Activated T-cell treated with anti-CD3 and anti-CD28 coated beads, Interleukin-2, amount 50 U/mL, for 24 hours (primary cell): ENCODE data around the gene INPP5F.

Source experiments
- DNase-seq: peaks from one replicate; pipeline ENCODE4 v3.0.0-alpha.2; 2020
- H3K27ac Mint-ChIP-seq: 2 replicates; pipeline ENCODE4 v1.8.0; 2020; ENCODE audit warnings: mild to moderate bottlenecking, mixed read lengths
- H3K27me3 Mint-ChIP-seq: 2 replicates; pipeline ENCODE4 v1.8.0; 2020; ENCODE audit warnings: mixed read lengths
- H3K36me3 Mint-ChIP-seq: 2 replicates; pipeline ENCODE4 v1.8.0; 2020; ENCODE audit warnings: low read depth, mixed read lengths
- H3K4me1 Mint-ChIP-seq: 2 replicates; pipeline ENCODE4 v1.8.0; 2020; ENCODE audit warnings: low read depth, mixed read lengths
- H3K4me3 Mint-ChIP-seq: 2 replicates; pipeline ENCODE4 v1.8.0; 2020; ENCODE audit warnings: mild to moderate bottlenecking, moderate library complexity, mixed read lengths
- H3K9me3 Mint-ChIP-seq: 2 replicates; pipeline ENCODE4 v1.8.0; 2020; ENCODE audit warnings: mixed read lengths

Gene INPP5F

GRCh38 chr10:119724593-119725516, 995 bp upstream of the INPP5F start:
- H3K4me1 Mint-ChIP-seq, result peaks cover 48% of the 10 kb centered on the region
- H3K9me3 Mint-ChIP-seq, result no peaks in the 10 kb centered on the region
- no peak for DNase-seq
- H3K4me3 Mint-ChIP-seq, result peak overlapping the region; percentile 78
- peaks cover 9% of the 10 kb centered on the region for H3K36me3 Mint-ChIP-seq
- H3K27me3 Mint-ChIP-seq, result no peaks in the 10 kb centered on the region
- peak overlapping the region; percentile 81 for H3K27ac Mint-ChIP-seq

DNA sequence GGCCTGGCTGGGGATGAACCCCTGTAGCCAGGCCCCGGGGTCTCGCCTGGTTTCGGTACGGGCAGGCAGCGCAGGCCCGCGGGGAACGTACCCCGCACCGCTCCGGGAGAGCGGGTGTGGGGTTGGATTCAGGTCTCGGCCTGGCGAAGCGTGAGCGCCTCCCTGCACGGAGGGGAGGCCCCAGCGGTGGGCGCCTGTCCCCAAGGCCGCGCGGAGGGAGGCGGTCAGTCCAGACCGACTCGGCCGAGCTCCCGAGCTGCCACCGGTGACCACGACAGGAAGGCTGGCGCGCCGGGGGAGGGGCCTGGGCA, 378 bp upstream of the INPP5F start:
- H3K9me3 Mint-ChIP-seq, result no peaks in the 10 kb centered on the region
- peak overlapping the region; percentile 78 for H3K4me3 Mint-ChIP-seq
- peaks cover 48% of the 10 kb centered on the region for H3K4me1 Mint-ChIP-seq
- H3K27ac Mint-ChIP-seq, result peak overlapping the region; percentile 81
- H3K27me3 Mint-ChIP-seq, result no peaks in the 10 kb centered on the region
- peaks cover 15% of the 10 kb centered on the region for H3K36me3 Mint-ChIP-seq
- DNase-seq, result no peak

GRCh38 chr10:119726676-119727261, 919 bp downstream of the INPP5F start:
- peaks cover 18% of the 10 kb centered on the region for H3K36me3 Mint-ChIP-seq
- no peaks in the 10 kb centered on the region for H3K27me3 Mint-ChIP-seq
- H3K27ac Mint-ChIP-seq, result peak overlapping the region; percentile 90
- no peak for DNase-seq
- H3K4me1 Mint-ChIP-seq, result peaks cover 48% of the 10 kb centered on the region
- H3K4me3 Mint-ChIP-seq, result peak overlapping the region; percentile 88
- H3K9me3 Mint-ChIP-seq, result no peaks in the 10 kb centered on the region

GRCh38 chr10:119728172-119728800, 2.4 kb downstream of the INPP5F start:
- H3K27ac Mint-ChIP-seq, result peak overlapping the region; percentile 90
- H3K36me3 Mint-ChIP-seq, result peaks cover 23% of the 10 kb centered on the region
- DNase-seq, result no peak
- H3K9me3 Mint-ChIP-seq, result no peaks in the 10 kb centered on the region
- H3K4me1 Mint-ChIP-seq, result peaks cover 50% of the 10 kb centered on the region
- no peaks in the 10 kb centered on the region for H3K27me3 Mint-ChIP-seq
- peak overlapping the region; percentile 88 for H3K4me3 Mint-ChIP-seq

DNA sequence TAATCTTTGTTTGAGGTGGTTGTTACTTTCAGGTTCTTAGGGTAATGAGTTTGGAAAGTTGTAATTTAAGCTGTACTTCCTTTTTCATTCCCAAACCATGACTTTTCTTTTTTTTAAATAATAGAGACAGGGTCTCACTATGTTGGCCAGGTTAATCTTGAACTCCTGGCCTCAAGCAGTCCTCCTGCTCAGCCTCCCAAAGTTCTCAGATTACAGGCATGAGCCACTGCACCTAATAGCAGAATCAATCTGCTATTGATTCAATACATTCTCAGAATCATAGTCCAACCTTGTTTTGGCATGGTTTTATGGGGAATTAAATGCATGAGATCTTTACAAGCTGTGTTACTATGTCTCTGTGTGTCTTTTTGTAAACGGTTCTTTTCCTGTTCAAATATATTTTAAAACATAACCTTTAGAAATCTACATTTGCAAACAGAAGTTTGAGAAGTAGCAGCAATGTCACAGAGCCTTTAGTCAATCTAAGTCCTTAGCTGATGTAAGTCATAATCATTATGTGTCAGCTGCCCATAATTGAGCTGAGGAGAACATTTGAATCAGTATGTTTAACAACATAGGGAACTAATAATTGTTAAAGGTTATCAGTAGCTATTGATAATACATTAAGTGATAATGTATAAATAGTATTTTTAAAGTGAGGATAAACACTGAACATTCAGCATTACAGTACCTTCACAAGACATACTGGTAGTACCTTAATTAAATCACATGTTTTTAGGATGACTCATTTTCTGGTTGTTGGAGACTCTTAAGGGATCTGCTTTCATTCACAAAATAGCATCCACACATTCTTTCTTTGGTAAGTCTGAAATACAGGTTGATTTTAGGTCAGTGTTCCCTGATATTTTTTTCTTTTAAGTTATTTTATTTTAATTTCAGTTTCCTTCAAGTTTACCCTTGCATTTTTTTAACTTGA, 8.8 kb downstream of the INPP5F start:
- peaks cover 17% of the 10 kb centered on the region for H3K36me3 Mint-ChIP-seq
- no peaks in the 10 kb centered on the region for H3K27me3 Mint-ChIP-seq
- no peak overlapping the region for H3K4me3 Mint-ChIP-seq
- no peak overlapping the region for H3K27ac Mint-ChIP-seq
- no peak for DNase-seq
- H3K9me3 Mint-ChIP-seq, result no peaks in the 10 kb centered on the region
- peaks cover 52% of the 10 kb centered on the region for H3K4me1 Mint-ChIP-seq

DNA sequence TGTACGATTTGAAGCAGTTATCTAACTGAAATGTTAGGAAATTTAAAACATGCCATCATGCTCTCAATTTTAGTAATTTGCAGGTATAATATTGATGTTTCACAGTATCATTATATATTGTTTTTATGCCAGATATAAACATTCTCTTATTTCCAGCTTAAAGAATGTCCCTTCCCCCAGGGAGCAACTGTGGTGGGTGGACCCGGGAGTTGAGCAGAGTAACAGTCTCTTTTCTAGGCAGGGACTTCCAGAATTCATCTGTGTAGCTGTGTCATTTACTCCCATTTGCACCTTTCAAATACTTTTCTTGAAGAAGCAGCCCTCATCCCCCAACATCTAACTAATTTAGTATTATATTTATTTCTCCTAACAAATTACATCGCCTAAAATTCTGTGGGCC, 9.6 kb downstream of the INPP5F start:
- Mint-ChIP-seq H3K4me3 (no peak overlapping the region), H3K36me3 (peaks cover 9% of the 10 kb centered on the region), H3K27ac (no peak overlapping the region), H3K4me1 (peaks cover 52% of the 10 kb centered on the region), H3K27me3 (no peaks in the 10 kb centered on the region), H3K9me3 (no peaks in the 10 kb centered on the region)
- DNase-seq, result no peak

DNA sequence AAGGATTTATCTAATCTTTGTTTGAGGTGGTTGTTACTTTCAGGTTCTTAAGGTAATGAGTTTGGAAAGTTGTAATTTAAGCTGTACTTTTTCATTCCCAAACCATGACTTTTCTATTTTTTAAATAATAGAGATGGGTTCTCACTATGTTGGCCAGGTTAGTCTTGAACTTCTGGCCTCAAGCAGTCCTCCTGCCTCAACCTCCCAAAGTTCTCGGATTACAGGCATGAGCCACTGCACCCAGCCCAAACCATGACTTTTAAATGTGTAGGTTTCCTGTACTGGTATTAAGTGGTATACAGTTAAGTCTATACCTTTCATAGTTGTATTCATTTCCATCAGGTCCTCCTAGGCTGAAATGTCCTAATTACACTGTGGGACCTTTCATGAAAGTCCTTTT, 10.4 kb downstream of the INPP5F start:
- Mint-ChIP-seq H3K4me1 (peaks cover 52% of the 10 kb centered on the region), H3K9me3 (no peaks in the 10 kb centered on the region)

DNA sequence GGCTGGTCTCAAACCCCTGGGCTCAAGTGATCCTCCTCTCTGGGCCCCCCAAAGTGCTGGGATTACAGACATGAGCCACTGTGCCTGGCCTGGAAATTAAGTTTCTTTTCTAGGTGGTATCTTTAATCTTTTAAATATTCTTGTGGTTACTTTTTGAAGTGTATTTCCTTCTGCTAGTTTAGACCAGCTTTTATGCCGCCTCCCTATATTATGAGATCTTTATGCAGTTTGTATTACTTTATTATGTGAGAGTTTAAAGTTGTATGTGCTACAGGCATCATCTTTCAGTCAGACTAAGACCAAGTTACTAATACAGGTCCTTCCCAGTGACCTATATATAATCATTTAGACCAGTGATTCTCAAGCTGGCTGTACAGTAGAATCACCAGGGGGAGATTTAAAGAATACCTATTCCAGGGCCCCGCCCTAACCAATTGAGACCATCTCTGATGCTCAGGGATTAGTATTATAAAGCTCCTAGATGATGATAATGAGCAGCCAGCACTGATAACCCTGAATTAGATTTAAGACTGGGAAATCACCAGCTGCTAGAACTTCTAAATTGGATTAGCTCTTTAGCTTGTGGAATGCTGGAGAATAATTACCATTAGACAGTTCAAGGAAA, 11.3 kb downstream of the INPP5F start:
- Mint-ChIP-seq H3K9me3 (no peaks in the 10 kb centered on the region), H3K36me3 (peaks cover 5% of the 10 kb centered on the region), H3K4me3 (no peak overlapping the region), H3K27me3 (no peaks in the 10 kb centered on the region), H3K27ac (peak overlapping the region; percentile 77), H3K4me1 (peaks cover 51% of the 10 kb centered on the region)
- DNase-seq, result no peak

More for the DNA sequence above, 10.4 kb downstream of the INPP5F start:
- Mint-ChIP-seq H3K36me3 (peaks cover 8% of the 10 kb centered on the region), H3K4me3 (no peak overlapping the region), H3K27ac (no peak overlapping the region), H3K27me3 (no peaks in the 10 kb centered on the region)
- no peak for DNase-seq

GRCh38 chr10:119737823-119738222, 12.0 kb downstream of the INPP5F start:
- H3K36me3 Mint-ChIP-seq, result peaks cover 1% of the 10 kb centered on the region
- peaks cover 52% of the 10 kb centered on the region for H3K4me1 Mint-ChIP-seq
- DNase-seq, result no peak
- no peaks in the 10 kb centered on the region for H3K9me3 Mint-ChIP-seq
- H3K27ac Mint-ChIP-seq, result peak overlapping the region; percentile 77
- peak overlapping the region; percentile 27 for H3K4me3 Mint-ChIP-seq
- no peaks in the 10 kb centered on the region for H3K27me3 Mint-ChIP-seq

- DNase-seq, result no peak
- Mint-ChIP-seq H3K27ac (no peak overlapping the region), H3K27me3 (no peaks in the 10 kb centered on the region), H3K36me3 (peaks cover under 1% of the 10 kb centered on the region), H3K9me3 (no peaks in the 10 kb centered on the region), H3K4me3 (no peak overlapping the region), H3K4me1 (peaks cover 59% of the 10 kb centered on the region)
Observed at GRCh38 chr10:119738962-119739361, 13.1 kb downstream of the INPP5F start.

GRCh38 chr10:119740096-119740495, 14.2 kb downstream of the INPP5F start:
- no peaks in the 10 kb centered on the region for H3K9me3 Mint-ChIP-seq
- DNase-seq, result no peak

GRCh38 chr10:119742947-119743648, 17.2 kb downstream of the INPP5F start:
- peaks cover 43% of the 10 kb centered on the region for H3K4me1 Mint-ChIP-seq
- H3K27me3 Mint-ChIP-seq, result no peaks in the 10 kb centered on the region
- H3K27ac Mint-ChIP-seq, result no peak overlapping the region
- H3K36me3 Mint-ChIP-seq, result peaks cover 4% of the 10 kb centered on the region
- no peaks in the 10 kb centered on the region for H3K9me3 Mint-ChIP-seq
- H3K4me3 Mint-ChIP-seq, result no peak overlapping the region
- DNase-seq, result no peak

More at GRCh38 chr10:119740096-119740495, 14.2 kb downstream of the INPP5F start:
- no peak overlapping the region for H3K27ac Mint-ChIP-seq
- H3K4me1 Mint-ChIP-seq, result peaks cover 61% of the 10 kb centered on the region
- no peaks in the 10 kb centered on the region for H3K36me3 Mint-ChIP-seq
- H3K27me3 Mint-ChIP-seq, result no peaks in the 10 kb centered on the region
- no peak overlapping the region for H3K4me3 Mint-ChIP-seq

DNA sequence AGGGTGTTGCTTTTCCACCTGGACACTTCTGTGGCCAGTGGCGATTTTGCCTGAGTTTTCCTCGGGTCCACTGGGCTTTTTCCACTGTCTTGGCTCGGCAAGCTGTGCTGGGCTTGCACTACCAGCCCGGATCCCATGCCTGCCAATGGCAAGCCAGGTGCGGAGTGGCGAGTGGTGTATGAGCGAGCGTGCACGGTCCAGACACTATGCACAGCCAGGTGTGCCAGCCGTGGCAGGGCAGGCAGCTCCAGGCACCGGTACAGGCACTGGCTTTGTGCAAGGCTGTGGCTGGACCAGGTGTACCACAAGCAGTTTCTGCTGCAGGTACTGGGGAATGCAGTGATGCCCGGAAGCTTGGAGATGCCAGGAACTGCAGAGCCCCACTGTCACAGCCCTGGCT, 22.1 kb downstream of the INPP5F start:
- peaks cover 12% of the 10 kb centered on the region for H3K36me3 Mint-ChIP-seq
- H3K4me1 Mint-ChIP-seq, result peaks cover 39% of the 10 kb centered on the region
- no peak overlapping the region for H3K4me3 Mint-ChIP-seq
- no peak overlapping the region for H3K27ac Mint-ChIP-seq
- H3K9me3 Mint-ChIP-seq, result no peaks in the 10 kb centered on the region
- H3K27me3 Mint-ChIP-seq, result no peaks in the 10 kb centered on the region
- no peak for DNase-seq
